ENCODE data around the gene THRB.
"Not testable (repeated sequence)": the region's sequence is repeated elsewhere in the genome, so short reads cannot be mapped to it uniquely, and the experiment has no call there.

Gene THRB

DNA sequence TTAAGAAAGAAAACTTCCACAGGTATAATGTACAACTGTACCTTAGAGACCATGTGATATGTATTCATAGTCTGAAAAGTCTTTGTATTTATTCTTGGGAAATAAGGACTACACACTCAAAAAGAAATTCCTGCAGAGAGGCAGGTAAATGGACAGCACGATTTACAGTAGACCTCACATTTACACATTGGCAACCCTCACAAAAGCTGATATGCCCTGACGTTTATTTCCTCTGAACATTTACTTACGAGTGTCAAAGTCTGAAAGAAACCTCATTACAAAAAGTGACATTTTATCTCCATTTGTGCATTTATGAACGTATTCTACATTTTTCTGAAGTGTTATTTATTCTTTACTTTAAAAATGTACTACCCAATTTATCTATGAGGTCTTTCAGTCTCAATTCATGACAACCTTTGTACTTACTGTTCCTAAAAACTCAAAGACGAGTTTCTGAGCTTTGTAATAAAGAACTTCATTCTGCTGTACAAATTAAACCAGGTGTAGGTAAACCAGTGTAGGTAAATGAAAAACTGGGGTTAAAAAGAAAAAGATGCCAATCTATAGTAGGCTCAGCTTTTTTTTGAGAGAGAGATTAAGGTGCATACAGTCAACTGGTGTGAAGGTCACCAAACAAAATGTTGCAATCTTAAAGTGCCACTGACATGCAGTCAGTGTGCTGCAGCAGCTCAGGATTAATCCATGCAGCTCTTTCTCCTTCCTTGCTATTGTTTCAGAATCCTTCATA lies 44.3 kb downstream of the THRB start:
- no peak for DNase-seq (ENCODE audit: low read depth in 2 of 2)

DNA sequence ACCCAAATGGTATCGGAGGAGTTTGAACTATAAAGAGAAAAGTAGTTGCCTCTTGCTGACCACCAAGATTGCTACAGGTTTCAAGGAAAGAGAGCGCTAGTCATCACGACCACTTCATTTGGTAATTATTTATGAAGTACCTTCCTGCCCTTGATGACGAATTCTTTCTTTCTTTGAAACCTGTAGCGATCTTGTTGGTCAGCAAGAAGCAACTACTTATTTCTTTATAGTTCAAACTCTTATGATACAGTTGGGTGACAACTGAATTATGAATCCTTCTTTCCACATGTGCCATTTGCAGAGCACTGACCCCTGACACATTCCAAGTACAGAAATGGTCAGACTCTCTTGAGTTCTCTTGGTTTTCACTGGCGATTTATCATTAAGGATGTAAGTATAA lies 46.8 kb downstream of the THRB start:
- no peak for DNase-seq (ENCODE audit: low read depth in 2 of 2)

DNA sequence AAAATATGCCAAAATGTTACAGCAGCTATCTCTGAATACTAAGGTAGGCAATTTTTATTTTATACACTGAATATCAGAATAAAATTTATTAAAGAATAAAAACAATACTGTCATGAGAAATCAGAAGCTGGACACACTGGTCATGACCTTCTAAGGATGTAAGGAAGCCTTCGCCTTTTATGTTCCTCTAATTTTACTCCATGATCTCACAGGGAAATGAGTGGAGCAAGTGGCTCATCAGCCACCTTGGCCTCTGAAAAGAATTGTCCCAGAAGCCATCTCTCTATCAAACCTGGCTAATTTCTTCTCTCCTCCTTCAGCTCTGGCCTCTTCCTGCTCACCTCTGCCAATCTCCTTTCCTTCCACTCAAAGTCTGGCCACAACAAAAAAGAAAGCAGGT lies 48.6 kb downstream of the THRB start:
- DNase-seq (ENCODE audit: low read depth in 2 of 2) = no peak

DNA sequence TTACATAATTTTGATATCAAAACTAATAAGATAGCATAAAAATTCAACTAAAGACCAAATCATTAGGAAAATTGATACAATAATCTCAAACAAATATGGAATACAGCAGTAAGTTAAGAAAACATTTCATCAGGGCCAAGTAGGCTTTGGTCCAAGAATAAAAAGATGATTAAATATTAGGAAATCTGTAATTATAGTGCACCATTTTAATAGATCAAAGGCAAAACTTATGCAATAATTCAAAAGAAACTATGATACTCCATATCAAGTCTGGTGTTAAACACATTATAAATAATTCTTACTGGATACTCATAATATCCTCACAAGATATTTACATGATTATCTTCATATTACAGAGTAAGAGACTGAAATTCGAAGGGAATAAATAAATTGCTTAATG lies 51.2 kb downstream of the THRB start:
- DNase-seq (ENCODE audit: low read depth in 2 of 2) = no peak

DNA sequence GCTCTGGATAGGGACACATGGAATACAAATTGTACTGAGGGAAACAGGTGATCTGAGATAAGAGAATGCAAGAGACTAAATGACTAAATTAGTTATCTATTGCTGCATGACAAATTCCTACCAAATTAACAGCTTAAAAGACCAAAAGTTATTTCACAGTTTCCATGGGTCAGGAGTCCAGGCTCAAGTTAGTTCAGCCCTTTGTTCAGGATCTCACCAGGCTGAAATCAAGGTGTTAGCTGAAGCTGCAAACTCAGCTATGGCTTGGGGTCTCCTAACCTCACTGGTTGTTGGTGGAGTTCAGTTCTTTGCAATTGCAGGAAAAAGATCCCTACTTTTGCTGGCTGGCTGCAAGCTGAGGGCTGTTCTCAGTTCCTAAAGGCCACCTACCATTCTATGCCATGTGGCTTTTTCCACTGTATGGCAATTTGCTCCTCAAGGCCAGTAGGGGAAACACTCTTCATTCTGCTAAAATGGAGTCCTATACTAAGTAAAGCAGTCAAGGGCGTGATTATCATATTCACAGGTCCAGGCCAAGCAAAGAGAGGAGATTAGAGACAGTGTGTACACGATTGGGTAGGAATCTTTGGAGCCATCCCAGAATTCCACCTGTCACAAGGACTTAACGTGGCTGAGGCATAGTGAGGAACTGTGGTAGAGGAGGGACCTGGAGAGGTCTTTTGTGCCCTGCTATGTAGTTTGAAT lies 53.7 kb downstream of the THRB start:
- DNase-seq (ENCODE audit: low read depth in 2 of 2) = no peak

DNA sequence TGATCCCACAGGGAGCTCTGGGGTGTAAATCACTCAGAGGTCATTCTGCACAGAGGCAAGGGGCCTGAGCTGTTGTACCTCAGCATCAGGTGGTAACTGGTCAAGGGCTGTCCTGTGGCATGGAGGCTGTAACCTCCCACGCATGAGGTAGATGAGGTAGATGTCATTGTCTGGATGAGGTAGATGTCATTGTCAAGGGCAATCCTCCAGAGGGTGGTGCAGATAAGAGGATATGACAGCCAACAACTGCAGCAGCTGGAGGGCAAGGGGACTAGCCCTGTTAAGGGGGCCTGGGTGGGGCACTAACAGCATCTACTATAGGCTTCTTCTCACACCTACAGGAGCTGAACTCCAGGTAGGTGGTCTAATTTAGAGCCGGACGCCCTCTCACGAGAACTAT lies 55.6 kb downstream of the THRB start:
- no peak for DNase-seq (ENCODE audit: low read depth in 2 of 2)

DNA sequence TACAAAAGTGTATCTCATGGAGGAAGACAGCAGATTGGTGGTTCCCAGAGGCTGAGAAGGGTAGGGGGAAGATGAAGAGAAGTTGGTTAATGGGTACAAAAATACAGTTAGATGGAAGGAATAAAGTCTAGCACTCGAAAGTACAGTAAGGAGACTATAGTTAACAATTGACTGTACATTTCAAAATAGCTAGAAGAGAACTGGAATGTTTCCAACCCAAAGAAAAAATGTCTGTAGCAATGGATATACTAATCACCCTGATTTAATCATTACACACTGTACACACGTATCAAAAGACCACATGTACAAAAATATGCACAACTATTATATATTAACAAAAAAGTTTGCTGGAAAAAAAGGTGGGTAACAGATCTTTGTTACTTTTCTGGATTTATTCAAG lies 57.3 kb downstream of the THRB start:
- DNase-seq (ENCODE audit: low read depth in 2 of 2) = no peak

DNA sequence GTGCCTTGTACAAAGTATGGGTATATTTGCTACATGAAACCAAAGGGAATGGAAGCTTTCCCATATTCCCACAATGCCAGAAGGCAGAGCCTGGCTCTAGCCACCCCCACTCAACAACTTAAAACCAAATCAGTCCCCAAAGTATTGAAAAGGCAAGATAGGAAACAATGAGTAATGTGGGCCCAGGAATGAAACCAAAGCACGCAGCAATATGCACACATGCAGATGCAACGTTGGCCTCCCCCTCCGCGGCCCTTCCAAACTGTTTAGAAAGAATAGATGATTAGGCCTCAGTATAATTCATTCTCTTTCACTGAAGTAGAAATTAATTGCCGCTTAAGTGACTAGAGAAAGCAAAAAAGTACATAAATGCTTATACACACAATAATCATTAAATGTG lies 59.1 kb downstream of the THRB start:
- DNase-seq (ENCODE audit: low read depth in 2 of 2) = no peak

DNA sequence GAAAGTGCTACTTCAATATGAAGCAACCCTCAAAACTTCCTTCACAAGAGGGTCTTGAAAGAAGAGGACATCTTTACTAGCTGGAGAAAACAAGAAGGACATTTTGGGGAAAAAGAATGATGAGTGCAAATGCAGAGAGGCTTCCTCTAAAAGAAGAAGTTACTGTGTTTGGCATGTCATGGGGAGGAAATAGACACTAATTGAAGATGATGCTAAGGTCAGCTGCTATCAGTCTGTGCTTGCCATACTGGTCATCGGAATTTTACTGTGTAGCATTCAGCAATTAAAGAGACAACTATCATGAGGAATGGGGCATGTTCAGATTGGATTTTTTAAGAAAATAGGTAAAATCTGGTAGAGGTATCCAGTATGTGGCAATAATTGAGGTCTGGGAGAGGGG lies 60.0 kb downstream of the THRB start:
- DNase-seq (ENCODE audit: low read depth in 2 of 2) = no peak

DNA sequence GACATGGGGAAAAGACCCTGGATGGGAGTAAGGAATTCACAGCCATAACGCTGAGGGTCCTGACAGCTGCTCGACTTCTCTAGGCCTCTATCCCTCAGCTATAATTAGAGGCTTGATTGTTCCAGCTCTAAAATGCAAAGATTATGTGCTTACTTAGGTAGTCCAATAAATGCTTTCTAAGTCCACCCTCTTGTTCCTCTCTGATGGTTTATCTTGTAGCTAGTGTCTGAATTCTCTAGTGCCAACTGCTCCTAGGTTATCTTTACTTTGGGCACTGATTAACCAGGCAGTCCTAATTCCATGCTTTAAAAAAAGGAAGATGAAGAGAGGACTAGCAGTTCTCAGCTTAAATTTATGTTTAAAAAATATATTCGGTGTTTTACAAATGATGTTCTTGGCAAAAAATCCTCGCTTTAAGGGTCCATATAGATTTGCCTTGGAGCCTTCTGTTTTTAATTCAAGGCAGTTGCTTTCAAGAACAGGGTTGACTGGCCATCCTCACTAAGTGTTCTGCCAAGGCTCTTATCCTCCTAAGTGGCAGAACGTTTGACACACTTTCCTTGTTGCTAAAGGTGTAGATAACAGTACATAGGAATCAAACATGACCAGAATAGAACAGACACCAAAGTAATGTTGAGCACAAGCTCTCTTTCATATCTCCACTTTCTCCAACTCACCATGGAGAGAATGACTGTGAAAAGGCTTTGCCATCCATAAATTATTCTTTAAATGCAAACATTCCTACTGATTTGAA lies 60.6 kb downstream of the THRB start:
- DNase-seq (ENCODE audit: low read depth in 2 of 2) = no peak

DNA sequence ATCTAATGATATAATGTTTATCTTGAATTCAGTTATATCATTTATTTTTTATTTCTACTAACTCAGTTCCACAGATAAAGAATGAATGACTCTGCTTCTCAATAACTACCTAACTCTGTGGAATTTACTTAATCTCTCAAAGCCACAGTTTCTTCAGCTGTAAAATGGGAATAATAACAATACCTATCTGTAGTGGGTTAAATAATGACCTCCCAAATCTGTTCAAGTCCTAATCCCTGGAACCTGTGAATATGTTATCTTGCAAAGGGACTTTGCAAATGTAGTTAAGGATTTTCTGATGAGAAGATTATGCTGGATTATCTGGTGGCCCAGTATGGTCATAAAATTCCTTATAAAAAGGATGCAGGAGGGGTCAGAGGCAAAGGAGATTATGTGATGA lies 61.7 kb downstream of the THRB start:
- DNase-seq (ENCODE audit: low read depth in 2 of 2) = no peak

DNA sequence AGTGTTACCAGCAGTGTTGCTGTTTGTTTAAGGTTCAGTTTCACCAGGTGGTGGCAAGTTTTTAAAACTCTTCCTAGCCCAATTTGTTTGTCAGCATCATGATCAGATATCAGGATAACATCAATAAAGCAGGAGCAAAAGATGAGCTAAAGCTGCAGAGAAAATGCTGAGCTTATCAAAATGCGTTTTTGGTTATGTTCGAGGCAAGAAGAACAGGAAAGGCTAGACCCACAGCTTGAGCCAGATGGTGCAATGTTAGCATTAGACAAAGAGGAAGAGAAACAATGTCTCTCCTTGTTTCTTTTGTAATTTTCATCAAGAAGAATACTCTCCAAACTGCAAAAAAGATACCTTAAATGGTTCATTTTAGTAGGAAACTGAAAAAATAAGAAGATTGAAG lies 66.2 kb downstream of the THRB start:
- no peak for DNase-seq (ENCODE audit: low read depth in 2 of 2)

DNA sequence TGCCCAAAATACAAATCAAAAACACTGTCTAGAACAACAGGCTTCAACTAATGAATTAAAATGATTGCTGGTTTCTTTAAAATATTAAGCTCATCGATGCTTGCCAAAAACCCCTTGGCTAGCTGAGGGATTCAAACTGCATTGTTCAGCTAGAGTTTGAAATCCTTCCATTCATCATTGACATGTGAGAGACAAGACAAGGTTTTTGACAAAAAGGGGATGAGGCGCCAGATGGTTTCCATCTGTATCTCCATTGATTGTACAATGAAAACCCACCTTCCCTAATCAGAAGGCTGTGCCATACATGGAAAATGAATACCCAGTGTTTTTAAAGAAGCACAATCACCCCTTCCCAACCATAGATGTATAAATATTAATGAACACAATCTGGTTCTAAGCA lies 67.8 kb downstream of the THRB start:
- DNase-seq (ENCODE audit: low read depth in 2 of 2) = no peak

DNA sequence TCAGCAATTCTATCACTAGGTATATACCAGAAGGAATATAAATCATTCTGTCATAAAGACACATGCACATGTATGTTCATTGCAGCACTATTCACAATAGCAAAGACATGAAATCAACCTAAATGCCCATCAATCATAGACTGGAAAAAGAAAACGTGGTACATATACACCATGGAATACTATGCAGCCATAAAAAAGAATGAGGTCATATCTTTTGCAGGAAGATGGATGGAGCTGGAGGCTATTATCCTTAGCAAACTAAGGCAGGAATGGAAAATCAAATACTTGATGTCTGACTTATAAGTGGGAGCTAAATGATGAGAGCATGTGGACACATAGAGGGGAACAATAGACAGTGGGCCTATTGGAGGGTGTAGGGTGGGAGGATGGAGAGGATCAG lies 73.8 kb downstream of the THRB start:
- not testable (repeated sequence) for DNase-seq (ENCODE audit: low read depth in 2 of 2)

DNA sequence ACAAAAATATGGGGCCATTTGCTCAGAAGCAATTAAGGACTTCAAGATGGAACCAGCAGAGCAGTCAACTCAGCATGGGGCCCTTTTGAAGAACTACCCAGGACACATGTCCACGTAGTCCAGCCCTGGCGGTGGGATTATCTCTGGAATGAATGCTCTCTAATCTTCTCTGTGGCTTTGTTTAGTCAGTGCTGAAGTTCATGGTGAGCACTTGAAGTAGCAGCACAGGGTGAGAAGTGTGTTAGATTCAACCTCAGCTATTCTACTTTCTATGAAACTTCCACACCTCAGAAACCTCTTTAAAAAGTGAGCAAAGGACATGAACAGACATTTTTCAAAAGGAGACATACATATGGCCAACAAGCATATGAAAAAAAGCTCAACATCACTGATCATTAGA lies 74.4 kb downstream of the THRB start:
- DNase-seq (ENCODE audit: low read depth in 2 of 2) = no peak

DNA sequence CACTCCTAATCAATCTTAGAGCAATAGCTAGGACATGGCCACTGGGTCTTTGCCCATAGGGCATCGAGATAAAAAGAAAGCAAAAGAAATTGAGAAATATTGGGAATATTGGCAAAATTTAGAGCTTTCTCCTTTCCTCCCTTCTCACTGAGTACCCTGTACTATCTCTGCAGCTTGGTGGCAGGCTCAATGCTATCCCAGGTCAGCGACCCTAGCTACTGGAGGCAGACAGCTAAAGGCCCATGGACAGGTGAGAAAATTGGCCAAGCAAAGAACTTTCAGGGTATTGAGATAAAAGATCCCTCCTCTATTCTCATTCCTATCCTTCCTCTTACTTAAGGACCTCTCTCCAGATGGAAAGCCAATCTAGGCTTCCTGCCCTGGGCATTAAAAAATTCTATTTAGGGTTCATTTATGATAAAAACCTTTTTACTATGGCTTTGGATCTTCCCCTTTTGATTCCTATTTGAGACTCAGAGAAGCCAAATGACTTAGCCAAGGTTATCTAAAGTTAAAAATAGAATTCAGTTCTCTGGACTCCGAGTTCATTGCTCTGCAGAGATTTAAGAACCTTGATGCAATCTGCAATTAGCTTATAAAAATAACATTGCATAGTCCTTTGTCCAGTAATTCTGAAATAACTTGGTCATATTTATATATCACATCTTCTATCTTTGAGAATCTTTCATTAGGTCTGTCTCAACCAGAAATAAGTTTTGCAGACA lies 75.4 kb downstream of the THRB start:
- no peak for DNase-seq (ENCODE audit: low read depth in 2 of 2)

DNA sequence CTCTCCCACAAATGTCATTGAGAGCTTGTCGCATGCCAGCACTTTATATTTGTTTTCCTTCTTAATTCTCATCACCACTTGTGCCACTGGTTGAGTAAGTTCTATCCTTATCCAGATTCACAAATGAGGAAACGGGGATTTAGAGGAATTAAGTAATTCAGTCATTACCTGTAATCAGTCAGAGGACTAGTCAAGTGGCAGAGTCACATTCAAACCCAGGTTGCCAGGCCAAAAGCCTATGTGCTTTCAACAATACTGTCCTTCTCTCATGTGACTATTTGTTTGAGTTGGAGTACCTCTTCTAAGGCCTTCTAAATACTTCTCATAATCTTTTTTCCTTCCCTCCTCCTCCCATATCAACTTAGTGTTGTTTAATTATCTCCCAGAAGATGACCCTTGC lies 76.9 kb downstream of the THRB start:
- DNase-seq (ENCODE audit: low read depth in 2 of 2) = no peak

DNA sequence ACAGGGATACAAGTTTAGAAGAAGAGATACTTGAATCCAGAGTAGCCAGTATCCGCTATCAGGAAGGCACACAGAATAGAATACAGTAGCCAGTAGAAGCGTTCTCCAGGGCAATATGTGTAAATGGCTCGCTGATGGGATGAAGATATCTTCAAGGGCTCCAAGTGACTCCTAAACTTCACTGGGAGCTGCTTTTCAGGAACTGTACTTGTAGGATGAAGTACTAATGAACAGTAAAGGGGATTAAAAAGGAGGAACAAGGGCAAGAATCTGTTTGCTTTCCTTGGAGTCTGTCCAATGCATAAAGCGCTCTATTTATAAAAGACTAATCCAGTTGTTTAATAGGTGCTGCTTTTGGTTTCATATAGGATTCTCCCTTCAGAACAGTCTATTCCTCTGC lies 78.4 kb downstream of the THRB start:
- no peak for DNase-seq (ENCODE audit: low read depth in 2 of 2)

DNA sequence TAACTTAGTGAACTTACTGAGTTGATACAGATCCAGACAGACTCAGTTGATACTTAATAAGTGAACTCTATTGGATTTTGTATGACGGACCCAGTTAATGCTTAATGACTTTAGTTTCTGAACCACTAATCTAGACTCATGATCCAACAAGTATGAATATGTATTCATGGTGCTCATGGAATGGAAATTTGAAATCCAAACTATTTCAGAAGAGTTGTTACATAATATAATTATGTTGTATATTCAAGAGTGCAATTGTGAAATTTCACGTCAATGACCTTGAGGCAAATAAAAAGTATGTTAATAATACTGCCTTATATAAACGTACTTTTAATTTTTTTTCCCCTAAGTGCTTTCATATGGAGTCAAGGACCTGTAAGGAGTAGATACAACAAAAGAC lies 78.8 kb downstream of the THRB start:
- no peak for DNase-seq (ENCODE audit: low read depth in 2 of 2)

DNA sequence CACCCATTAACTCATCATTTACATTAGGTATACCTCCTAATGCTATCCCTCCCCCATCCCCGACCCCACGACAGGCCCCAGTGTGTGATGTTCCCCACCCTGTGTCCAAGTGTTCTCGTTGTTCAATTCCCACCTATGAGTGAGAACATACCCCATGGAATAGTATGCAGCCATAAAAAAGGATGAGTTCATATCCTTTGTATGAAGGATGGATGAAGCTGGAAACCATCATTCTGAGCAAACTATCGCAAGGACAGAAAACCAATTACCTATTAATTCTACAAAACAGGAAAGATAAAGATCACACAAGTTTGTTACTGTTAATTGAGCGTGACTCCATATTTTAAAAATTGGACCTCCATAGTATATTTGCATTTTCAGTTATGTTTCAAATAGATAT lies 81.0 kb downstream of the THRB start:
- DNase-seq (ENCODE audit: low read depth in 2 of 2) = not testable (repeated sequence)

DNA sequence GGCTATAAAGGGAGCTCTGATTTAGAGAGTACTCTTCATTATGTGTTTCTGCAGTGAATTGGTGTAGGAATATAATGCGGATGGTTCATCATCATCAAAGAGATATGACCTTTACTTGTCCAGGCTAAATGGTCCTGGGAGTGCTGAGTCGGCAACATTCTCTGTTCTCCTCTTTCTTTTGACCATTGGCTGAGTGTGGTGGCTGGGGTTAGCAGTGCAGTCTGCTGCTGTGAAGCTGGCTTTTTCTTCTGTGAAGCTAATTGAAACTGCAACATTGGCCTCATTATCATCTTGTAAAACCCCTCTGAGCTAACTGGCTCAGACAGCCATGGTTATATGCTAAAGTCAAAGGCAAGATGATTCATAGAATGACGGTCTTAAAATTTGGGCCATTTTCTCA lies 83.8 kb downstream of the THRB start:
- DNase-seq (ENCODE audit: low read depth in 2 of 2) = no peak

DNA sequence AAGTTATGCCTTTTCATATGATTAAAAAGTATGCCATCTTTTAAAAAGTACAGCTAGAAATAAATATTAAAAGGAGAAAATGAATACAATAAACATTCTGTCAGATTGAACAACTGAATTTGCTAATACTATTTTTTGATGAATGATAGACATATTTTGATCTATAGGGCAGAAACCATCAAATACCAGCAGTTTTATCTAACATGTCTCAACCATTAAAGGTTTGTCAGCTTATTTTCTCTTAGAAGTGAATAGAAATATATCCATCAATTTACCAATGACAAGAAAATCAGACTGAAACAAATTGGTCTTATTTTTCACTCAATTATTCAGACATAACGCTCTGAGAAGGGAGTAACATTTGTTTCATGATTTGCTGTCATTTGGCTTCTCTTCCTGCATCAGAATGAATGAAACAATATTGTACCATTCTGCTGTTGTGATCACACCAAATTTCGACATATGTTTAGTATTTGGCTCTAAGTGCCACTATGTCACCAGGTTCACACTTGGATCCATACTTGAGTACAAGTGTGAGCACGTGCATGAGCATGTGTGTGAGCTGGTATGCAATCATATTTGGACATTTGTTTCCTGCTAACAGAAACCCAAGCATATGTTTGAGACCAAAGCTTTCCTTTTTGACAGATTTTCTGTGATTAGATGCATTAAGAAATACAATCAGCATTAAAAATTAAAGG lies 86.5 kb downstream of the THRB start:
- no peak for DNase-seq (ENCODE audit: low read depth in 2 of 2)

Data from activated CD4-positive, alpha-beta T cell treated with anti-CD3 and anti-CD28 coated beads for 24 hours (primary cell).